A673 (cell line): Measurements from ENCODE around the gene RUFY2.

Source experiments
- EZH2 ChIP-seq: fragments of 200-600 bp; sonication (generic); IDR thresholded peaks from 2 replicates; pipeline ENCODE4 v1.6.1; 2017; ENCODE audit warnings: borderline replicate concordance, low read depth, mild to moderate bottlenecking, mixed read lengths, antibody characterized with exemption, low read length; ENCODE audit not compliant: poor library complexity, severe bottlenecking
- TF ChIP-seq, protein P1 (sequence below): fragments of 300-800, 200-600 bp; sonication (generic); conservative IDR thresholded peaks from 2 replicates; pipeline ENCODE4 v1.5.1; 2017; ENCODE audit warnings: low read depth, mild to moderate bottlenecking, antibody characterized with exemption, low read length, moderate library complexity, mixed read lengths

DNA sequence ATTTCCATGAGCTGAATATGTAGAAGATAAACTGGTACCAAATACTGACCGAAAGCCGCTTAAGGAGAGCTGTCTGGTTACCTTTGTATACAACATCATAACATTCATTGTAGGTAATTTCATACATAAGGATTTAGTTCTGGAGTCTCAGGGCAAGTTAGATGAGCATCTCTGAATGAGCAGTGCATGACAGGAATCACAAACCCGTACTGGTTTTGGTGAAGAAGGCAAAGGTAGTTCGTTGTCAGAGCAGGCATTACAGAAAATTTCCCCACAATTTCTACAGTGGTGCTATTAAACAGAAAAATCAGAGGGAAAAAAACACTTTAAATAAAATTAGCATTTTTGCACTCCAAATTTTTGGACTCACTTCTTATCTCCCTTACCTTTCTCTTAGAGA is 61.5 kb downstream of the RUFY2 start:
- TF ChIP-seq, protein P1, sequence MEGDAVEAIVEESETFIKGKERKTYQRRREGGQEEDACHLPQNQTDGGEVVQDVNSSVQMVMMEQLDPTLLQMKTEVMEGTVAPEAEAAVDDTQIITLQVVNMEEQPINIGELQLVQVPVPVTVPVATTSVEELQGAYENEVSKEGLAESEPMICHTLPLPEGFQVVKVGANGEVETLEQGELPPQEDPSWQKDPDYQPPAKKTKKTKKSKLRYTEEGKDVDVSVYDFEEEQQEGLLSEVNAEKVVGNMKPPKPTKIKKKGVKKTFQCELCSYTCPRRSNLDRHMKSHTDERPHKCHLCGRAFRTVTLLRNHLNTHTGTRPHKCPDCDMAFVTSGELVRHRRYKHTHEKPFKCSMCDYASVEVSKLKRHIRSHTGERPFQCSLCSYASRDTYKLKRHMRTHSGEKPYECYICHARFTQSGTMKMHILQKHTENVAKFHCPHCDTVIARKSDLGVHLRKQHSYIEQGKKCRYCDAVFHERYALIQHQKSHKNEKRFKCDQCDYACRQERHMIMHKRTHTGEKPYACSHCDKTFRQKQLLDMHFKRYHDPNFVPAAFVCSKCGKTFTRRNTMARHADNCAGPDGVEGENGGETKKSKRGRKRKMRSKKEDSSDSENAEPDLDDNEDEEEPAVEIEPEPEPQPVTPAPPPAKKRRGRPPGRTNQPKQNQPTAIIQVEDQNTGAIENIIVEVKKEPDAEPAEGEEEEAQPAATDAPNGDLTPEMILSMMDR, result no peak
- no peak for TF ChIP-seq EZH2
